Nephron progenitor cell (in vitro differentiated cells): ENCODE results near the gene BMP8A.

ENCODE experiments used
- DNase-seq: peaks from one replicate; pipeline ENCODE4 v3.0.0; 2021
- H3K27ac Mint-ChIP-seq: 2 replicates; pipeline ENCODE4 v1.8.0; 2021; ENCODE audit warnings: mild to moderate bottlenecking, moderate library complexity, mixed read lengths
- H3K27me3 Mint-ChIP-seq: 2 replicates; pipeline ENCODE4 v1.8.0; 2021; ENCODE audit warnings: mild to moderate bottlenecking, low read depth, mixed read lengths; ENCODE audit not compliant: poor library complexity
- H3K36me3 Mint-ChIP-seq: 2 replicates; pipeline ENCODE4 v1.8.0; 2021; ENCODE audit warnings: low read depth, mixed read lengths
- H3K4me1 Mint-ChIP-seq: 2 replicates; pipeline ENCODE4 v1.8.0; 2021; ENCODE audit warnings: mixed read lengths
- H3K4me3 Mint-ChIP-seq: 2 replicates; pipeline ENCODE4 v1.8.0; 2021; ENCODE audit warnings: mild to moderate bottlenecking, moderate library complexity, mixed read lengths
- H3K9me3 Mint-ChIP-seq: 2 replicates; pipeline ENCODE4 v1.8.0; 2021; ENCODE audit warnings: mild to moderate bottlenecking, moderate library complexity, mixed read lengths
- CTCF ChIP-seq: fragments of 200-600 bp; sonication (generic); IDR thresholded peaks from 2 replicates; pipeline ENCODE4 v1.5.0; 2021; ENCODE audit warnings: antibody characterized with exemption

Gene BMP8A

GRCh38 chr1:39573736-39574624, 82.5 kb downstream of the BMP8A start:
- Mint-ChIP-seq H3K27ac (peak overlapping the region; percentile 62), H3K4me1 (peaks cover 38% of the 10 kb centered on the region), H3K9me3 (no peaks in the 10 kb centered on the region), H3K27me3 (peaks cover 9% of the 10 kb centered on the region), H3K4me3 (peak overlapping the region; percentile 92), H3K36me3 (peaks cover 42% of the 10 kb centered on the region)
- no peak for TF ChIP-seq CTCF
- no peak for DNase-seq

- peak overlapping the region; percentile 92 for H3K4me3 Mint-ChIP-seq
- no peaks in the 10 kb centered on the region for H3K9me3 Mint-ChIP-seq
- no peak for TF ChIP-seq CTCF
- H3K36me3 Mint-ChIP-seq: peaks cover 36% of the 10 kb centered on the region
- H3K27ac Mint-ChIP-seq: no peak overlapping the region
- peaks cover 38% of the 10 kb centered on the region for H3K4me1 Mint-ChIP-seq
- peaks cover 9% of the 10 kb centered on the region for H3K27me3 Mint-ChIP-seq
- peak; percentile 22 for DNase-seq
Observed at GRCh38 chr1:39574646-39575045, 83.2 kb downstream of the BMP8A start.
